Ishikawa (cell line): ENCODE results near the gene UNC79.

Source experiments
- CEBPB ChIP-seq: IDR thresholded peaks from 2 replicates; pipeline ENCODE4 v1.6.1; 2012
- CREB1 ChIP-seq: IDR thresholded peaks from 2 replicates; pipeline ENCODE4 v1.6.1; 2012; ENCODE audit warnings: low read depth
- EP300 ChIP-seq: IDR thresholded peaks from 2 replicates; pipeline ENCODE4 v1.6.1; 2012; ENCODE audit warnings: borderline replicate concordance
- FOXM1 ChIP-seq: IDR thresholded peaks from 2 replicates; pipeline ENCODE4 v1.6.1; 2012; ENCODE audit warnings: low read depth, borderline replicate concordance
- MAX ChIP-seq: IDR thresholded peaks from 2 replicates; pipeline ENCODE4 v1.6.1; 2012
- NFIC ChIP-seq: IDR thresholded peaks from 2 replicates; pipeline ENCODE4 v1.6.1; 2012
- RAD21 ChIP-seq: IDR thresholded peaks from 2 replicates; pipeline ENCODE4 v1.6.1; 2012; ENCODE audit warnings: low read depth
- REST ChIP-seq: IDR thresholded peaks from 2 replicates; pipeline ENCODE4 v1.6.1; 2012; ENCODE audit warnings: low read depth, mild to moderate bottlenecking
- TAF1 ChIP-seq: IDR thresholded peaks from 2 replicates; pipeline ENCODE4 v1.6.1; 2012; ENCODE audit warnings: low read depth, mild to moderate bottlenecking
- TCF12 ChIP-seq: IDR thresholded peaks from 2 replicates; pipeline ENCODE4 v1.6.1; 2012; ENCODE audit warnings: low read depth
- USF1 ChIP-seq: IDR thresholded peaks from 2 replicates; pipeline ENCODE4 v1.6.1; 2012
- YY1 ChIP-seq: IDR thresholded peaks from 2 replicates; pipeline ENCODE4 v1.6.1; 2012; ENCODE audit warnings: low read depth

GRCh38 chr14:93749076-93749420 is 318.3 kb downstream of the UNC79 start:
- no peak for TF ChIP-seq MAX
- TF ChIP-seq TAF1, result no peak
- TF ChIP-seq YY1, result no peak
- TF ChIP-seq CEBPB, result no peak
- TF ChIP-seq USF1, result no peak
- TF ChIP-seq REST, result no peak
- no peak for TF ChIP-seq RAD21
- no peak for TF ChIP-seq CREB1
- TF ChIP-seq EP300, result no peak
- TF ChIP-seq FOXM1, result no peak
- no peak for TF ChIP-seq TCF12
- TF ChIP-seq NFIC, result no peak
